ENCODE measurements around the gene SLC8A1.

SLC8A1 gene

GRCh38 chr2:40265602-40266001 is 186.3 kb downstream of the SLC8A1 start:
- no peak for DNase-seq

- DNase-seq, result no peak
Observed at GRCh38 chr2:40261042-40261441, 190.8 kb downstream of the SLC8A1 start.

DNA sequence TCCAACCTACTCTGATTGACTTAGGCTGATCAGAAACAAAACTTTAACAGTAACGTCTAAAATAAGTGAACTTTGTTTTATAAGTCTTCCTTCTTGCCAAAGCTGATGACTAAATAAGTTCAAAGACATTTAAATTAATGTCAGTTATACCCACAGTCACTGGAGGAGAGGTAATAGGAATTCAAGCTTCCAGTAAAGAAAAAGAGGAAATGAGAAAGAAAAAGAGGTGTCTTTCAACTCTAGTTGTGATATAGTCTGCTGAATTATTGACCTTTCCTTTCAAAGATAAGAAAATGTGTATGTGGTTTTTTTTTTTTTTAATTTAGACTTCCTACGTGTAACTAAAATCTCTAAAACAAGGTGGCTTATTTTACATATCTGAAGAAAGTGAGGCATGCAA is 191.5 kb downstream of the SLC8A1 start:
- no peak for DNase-seq

GRCh38 chr2:40259900-40260299 is 192.0 kb downstream of the SLC8A1 start:
- DNase-seq, result no peak

GRCh38 chr2:40258135-40258457 is 193.8 kb downstream of the SLC8A1 start:
- DNase-seq, result no peak

DNA sequence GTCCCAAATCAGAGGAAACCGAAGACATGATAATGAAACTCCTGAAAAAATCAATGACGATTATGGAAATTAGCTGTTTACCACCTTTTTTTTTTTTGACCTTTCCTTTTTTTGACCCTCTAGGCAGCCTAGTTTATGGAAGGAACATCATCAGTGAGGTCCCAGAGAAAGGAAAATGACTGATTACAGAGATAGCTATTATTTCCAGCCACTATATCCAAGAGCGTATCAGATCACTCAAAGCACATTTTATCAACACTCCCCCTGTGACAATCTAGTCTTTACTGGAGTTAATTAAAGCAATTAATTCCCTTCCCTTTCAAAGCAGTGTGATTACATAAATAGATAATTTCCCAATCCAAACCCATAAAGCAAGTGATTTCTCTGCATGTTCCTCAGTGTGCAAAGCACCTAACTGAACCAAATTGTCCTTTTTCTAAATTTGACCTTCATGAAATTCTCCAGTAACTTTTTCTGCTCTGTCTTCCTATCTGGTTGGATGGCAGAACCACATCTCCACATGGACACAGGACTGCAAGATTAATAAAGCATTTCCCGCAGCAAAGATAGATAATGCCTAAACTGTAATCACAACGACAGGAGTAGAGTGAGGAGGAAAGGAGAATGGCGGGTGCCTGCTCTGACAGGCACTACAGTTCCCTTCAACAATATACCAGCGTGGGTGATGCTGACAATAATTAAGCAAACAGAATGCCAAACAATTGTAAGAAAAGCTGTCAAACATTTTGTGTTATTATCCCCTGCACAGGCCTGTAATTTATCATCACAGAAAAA is 194.4 kb downstream of the SLC8A1 start:
- DNase-seq, result no peak

DNA sequence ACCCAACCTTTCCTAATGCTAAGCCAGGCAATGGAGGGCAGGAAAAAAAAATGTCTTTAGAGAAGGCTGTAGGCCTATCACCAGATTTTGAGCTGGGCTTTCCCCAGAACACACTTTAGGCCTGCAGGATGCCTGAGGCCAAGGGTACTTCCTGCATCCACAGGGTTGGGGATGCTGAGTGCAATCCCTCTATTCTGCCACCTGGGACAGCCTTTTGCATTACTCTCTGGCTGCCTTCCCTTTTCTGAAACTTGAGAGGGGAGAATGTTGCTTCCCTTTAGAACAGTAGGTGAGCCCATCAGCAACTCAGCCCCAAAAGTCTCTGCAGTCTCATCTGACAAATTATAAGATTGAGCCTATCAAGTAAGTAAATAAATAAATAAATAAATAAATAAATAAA is 195.2 kb downstream of the SLC8A1 start:
- no peak for DNase-seq

DNA sequence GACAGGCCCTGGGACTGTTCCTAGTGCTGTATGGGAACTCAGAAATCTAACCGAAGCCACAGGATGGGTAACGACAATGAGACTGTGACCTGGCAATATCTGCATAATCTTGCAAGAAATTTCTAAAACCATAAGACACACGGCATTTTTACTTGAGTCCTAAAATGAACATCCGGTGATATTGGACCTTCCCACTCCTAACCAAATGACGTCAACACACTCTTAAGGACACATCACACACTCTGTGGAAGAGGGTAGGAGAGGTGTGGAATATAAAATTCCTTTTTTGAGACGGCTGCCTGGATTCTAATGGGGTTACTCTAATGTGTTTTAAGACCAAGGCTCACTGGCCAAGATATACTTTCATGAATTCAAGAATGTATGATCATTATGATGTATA is 195.9 kb downstream of the SLC8A1 start:
- DNase-seq, result no peak

DNA sequence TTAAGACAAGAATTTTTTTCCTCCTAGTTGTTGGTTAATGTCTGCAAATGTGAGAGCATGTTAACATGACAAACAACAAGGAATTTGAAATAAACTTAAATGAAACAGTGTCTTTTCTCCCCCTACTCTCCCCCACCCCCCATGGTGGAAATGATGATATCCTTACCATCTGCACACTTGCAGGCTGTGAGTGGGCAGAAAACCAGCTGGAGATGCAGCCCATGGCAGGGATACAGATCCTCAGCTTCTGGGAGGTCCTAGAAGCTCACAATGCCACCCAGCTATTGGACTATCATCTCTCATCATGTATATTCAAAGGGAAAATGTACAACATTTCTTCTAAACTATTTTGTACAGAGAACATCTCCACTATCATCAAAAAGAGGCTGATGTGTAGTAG is 196.8 kb downstream of the SLC8A1 start:
- no peak for DNase-seq

DNA sequence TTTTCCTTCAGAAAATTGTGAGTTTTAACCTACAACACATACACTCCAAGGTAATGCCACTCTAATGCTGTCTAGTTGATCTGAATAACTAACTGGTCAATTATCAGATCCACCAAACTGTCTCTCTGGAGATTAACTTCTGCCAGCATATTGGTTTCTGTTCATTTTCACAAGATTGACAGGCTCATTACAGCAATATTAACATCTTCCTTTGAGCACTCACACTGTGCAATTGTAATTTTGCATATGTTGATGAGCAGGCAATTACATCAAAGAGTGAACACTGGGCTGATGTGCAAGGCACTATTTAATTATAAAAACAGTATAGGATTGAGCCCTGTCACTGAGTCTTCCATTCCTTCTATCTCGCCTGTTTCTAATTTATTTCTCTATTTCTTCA is 197.3 kb downstream of the SLC8A1 start:
- no peak for DNase-seq

DNA sequence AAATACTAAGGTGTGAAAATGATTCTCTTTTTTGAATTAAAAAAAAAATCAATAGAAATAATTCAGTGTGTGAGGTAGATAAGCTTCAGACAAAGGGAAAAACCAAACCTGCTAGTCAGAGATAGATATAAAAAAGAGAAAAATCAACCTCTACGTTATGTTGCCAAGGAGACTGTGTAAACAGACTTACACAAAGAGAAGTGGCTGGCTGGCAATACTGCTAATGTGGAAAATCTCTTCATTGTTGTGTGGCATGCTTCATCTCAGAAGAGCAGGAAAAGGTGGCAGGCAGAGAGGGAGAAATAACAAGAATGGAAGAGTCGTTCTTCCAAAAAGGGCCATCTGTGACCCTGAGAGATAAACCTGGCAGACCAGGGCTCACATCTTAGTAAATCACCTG is 200.8 kb downstream of the SLC8A1 start:
- no peak for DNase-seq

GRCh38 chr2:40249577-40249976 is 202.3 kb downstream of the SLC8A1 start:
- no peak for DNase-seq

GRCh38 chr2:40248294-40248693 is 203.6 kb downstream of the SLC8A1 start:
- DNase-seq, result no peak

DNA sequence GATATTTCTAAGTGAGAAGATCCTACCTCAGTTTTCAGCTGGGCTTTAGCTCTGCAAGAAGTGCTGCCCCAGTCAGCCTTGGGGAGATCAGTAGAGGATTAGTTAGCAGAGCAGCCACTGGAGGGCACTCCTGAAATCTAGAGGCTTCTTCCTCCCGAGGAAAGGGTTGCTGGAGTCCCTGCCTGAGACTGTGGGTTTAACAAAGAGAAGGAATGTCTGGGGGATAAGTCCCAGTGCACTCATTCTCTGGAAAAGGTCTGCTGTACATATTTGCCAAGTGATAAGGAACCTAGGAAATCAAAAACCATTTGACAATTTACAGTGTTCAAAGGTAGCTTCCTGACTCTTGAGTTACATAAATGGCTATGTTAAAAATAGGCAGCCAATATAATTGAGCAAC is 207.2 kb downstream of the SLC8A1 start:
- peak; percentile 7 for DNase-seq

DNA sequence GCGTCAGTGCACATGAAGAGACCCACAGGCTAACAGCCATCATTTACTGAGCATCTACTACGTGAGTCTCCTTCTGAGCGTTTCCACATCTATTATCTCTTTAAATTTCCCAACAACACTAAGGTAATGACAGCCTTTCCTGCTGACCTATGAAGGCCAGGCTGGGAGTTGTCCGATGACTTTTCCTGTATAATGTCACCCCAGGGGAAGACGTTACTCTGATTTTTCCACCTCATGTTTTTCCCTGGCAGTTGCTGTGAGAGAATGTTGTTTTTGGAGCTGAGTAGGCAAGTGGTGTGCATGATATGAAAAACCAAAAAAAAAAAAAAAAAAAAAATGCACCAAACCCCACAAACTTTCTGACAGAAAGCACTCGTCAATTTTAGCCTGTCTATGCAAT is 207.6 kb downstream of the SLC8A1 start:
- no peak for DNase-seq

GRCh38 chr2:40243581-40244187 is 208.2 kb downstream of the SLC8A1 start:
- DNase-seq, result no peak

DNA sequence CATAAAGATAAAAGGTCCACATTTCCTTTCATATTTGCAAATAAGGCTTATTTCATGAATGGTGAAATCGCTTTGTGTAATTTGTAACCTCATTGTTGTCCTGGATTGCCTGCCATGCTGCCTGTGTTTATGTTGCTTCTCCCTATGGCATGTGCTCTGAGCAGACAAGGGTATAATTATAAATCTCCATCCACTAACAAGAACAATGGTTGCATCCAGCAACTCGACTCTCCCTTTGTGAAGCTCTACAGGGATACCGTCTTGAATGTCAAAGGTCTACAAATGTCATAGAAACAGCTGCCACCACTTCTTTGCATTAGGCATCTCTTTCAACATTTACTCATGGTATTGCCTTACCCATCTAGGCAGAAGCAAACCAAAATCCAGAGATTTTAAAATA is 209.6 kb downstream of the SLC8A1 start:
- no peak for DNase-seq

DNA sequence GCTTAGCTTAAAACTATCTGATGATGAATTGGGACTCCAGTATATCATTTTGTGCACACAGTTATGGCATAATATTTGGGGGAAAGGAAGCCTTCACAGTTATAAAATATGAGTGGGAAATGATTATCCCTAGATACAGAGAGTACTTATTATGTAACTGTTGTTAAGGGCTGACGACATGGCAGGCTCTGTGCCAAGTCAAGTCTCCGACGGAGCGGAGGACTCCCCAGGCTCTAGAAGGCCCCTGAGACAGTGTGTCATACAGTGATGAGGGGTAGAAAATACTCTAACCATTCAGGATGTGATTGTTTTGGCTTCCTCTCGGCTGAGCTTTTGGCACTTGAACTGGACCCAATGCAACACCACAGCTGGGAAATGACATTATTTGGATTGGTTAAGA is 211.8 kb downstream of the SLC8A1 start:
- no peak for DNase-seq

DNA sequence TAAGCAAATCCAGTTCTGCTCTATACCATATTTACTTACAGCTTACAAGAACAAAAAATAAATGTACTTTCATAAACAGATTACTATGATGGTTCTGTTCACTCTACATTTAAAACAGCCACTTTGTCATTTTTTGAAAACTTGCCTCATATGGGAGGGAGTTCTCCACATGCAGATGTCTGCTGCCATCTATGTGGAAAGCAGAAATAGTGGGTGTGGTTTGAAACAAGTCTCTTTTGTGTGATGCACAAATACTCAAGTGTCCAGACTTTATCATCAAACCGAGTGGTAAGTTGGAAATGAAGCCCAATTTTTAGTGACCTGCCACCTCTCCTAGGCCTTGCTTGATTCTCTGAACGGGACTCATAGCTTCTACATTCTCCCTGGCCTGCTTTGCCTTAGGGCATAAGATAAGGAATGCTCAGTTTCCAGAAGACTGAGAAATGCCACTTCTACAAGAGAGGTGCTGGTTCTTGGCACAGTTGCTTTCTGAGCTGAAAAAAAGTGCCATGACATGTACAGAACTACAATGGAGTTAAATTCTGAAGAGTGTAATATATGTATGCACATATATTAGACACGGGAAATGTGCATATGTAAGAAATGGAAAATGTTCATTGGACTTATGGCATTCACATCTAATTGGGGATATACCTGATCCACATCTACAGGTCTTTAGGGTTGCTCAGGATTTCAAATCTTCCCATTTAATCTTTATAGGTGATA is 221.0 kb downstream of the SLC8A1 start:
- DNase-seq, result no peak

DNA sequence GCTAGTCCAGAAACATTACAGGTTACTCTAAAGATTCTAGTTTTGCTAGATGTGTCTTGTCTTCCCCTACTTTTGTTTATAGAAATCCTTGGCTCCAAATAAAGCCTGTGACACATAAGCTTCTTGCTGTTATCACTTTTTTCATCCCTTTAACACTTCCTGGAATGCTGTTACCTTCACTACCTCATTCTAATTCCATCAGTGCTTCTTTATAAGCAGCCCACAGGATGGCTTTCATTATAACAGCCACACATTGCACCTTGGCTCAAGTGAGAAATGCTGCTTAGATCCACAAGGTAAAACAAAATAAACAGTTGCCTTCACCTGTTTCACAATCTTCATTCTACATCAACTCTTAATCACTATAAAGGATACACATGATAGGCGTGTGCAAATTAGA is 221.7 kb downstream of the SLC8A1 start:
- no peak for DNase-seq

GRCh38 chr2:40228310-40228709 is 223.6 kb downstream of the SLC8A1 start:
- DNase-seq, result no peak

GRCh38 chr2:40227210-40227609 is 224.7 kb downstream of the SLC8A1 start:
- no peak for DNase-seq

GRCh38 chr2:40226637-40227036 is 225.3 kb downstream of the SLC8A1 start:
- DNase-seq, result no peak

- no peak for DNase-seq
Observed at GRCh38 chr2:40225670-40226210, 226.2 kb downstream of the SLC8A1 start.

Measured in activated CD4-positive, alpha-beta T cell treated with anti-CD3 and anti-CD28 coated beads, Interleukin-2, amount 50 U/mL, for 16 hours (primary cell).